Smooth muscle cell (in vitro differentiated cells): ENCODE results near the gene HOXA6. TPM values are rescaled to one million over a fixed set of nuclear protein-coding genes. Genes with fewer than 3 reads are reported as not detected.

Experiments used
- DNase-seq: peaks from one replicate; lab custom pipeline; 2025; ENCODE audit not compliant: unreplicated experiment; lab: John Stamatoyannopoulos, UW
- H2AFZ ChIP-seq: fragments of 200-600 bp; sonication (generic); 2 replicates; pipeline ENCODE4 v1.6.0; 2016; ENCODE audit warnings: antibody characterized with exemption, low read depth, mild to moderate bottlenecking
- H3F3A ChIP-seq: fragments of 200-600 bp; sonication (generic); 2 replicates; pipeline ENCODE4 v1.6.0; 2017; ENCODE audit warnings: antibody characterized with exemption, low read depth
- H3K27ac ChIP-seq: fragments of 200-600 bp; sonication (generic); 2 replicates; pipeline ENCODE4 v1.5.1; 2016; ENCODE audit warnings: low read depth, mild to moderate bottlenecking
- H3K27me3 ChIP-seq: fragments of 200-600 bp; sonication (generic); 2 replicates; pipeline ENCODE4 v1.6.1; 2016; ENCODE audit warnings: low read depth, mild to moderate bottlenecking
- H3K36me3 ChIP-seq: fragments of 200-600 bp; sonication (generic); 2 replicates; pipeline ENCODE4 v1.5.1; 2016; ENCODE audit warnings: low read depth
- H3K4me1 ChIP-seq: fragments of 200-600 bp; sonication (generic); 2 replicates; pipeline ENCODE4 v1.5.1; 2016; ENCODE audit warnings: low read depth
- H3K4me2 ChIP-seq: fragments of 200-600 bp; sonication (generic); 2 replicates; pipeline ENCODE4 v1.6.0; 2016; ENCODE audit warnings: mild to moderate bottlenecking
- H3K4me3 ChIP-seq: fragments of 200-600 bp; sonication (generic); 2 replicates; pipeline ENCODE4 v1.5.1; 2016; ENCODE audit warnings: mild to moderate bottlenecking
- H3K79me2 ChIP-seq: fragments of 200-600 bp; sonication (generic); 2 replicates; pipeline ENCODE4 v1.6.0; 2016; ENCODE audit warnings: low read depth, mild to moderate bottlenecking
- H3K9ac ChIP-seq: fragments of 200-600 bp; sonication (generic); 2 replicates; pipeline ENCODE4 v1.6.0; 2016; ENCODE audit warnings: low read depth
- H3K9me3 ChIP-seq: fragments of 200-600 bp; sonication (generic); replicated peaks from 2 replicates; pipeline ENCODE4 v1.5.1; 2016; ENCODE audit warnings: low read depth
- H4K20me1 ChIP-seq: fragments of 200-600 bp; sonication (generic); 2 replicates; pipeline ENCODE4 v1.6.0; 2016; ENCODE audit warnings: low read depth
- whole genome bisulfite sequencing: methylation state at CpG from one replicate; pipeline ENCODE4 v1.1.7; 2016; ENCODE audit warnings: low lambda C conversion rate; 5-methylcytosine and 5-hydroxymethylcytosine counted together
- polyA plus RNA-seq: library from polyadenylated mRNA; unstranded; fragments of >200 nt; fragmentation: Nextera tagmentation; extraction: Ambion mirVana; gene quantifications from 2 replicates; pipeline ENCODE4 v1.2.1, GENCODE V29; 2016
- total RNA-seq: library from RNA; depleted of rRNA; stranded (reverse); fragments of >200 nt; gene quantifications from 2 replicates; pipeline ENCODE4 v1.2.3, GENCODE V29; 2014
- TF ChIP-seq, protein P1 (sequence below): fragments of 200-600 bp; sonication (generic); IDR thresholded peaks from 2 replicates; pipeline ENCODE4 v1.5.1; 2017; ENCODE audit warnings: borderline replicate concordance, mild to moderate bottlenecking, antibody characterized with exemption; ENCODE audit not compliant: insufficient read depth, poor library complexity, severe bottlenecking

HOXA6 gene
- total and polyA plus RNA-seq, 2 experiments from 2014 or later, result 0.56 to 0.58 TPM

DNA sequence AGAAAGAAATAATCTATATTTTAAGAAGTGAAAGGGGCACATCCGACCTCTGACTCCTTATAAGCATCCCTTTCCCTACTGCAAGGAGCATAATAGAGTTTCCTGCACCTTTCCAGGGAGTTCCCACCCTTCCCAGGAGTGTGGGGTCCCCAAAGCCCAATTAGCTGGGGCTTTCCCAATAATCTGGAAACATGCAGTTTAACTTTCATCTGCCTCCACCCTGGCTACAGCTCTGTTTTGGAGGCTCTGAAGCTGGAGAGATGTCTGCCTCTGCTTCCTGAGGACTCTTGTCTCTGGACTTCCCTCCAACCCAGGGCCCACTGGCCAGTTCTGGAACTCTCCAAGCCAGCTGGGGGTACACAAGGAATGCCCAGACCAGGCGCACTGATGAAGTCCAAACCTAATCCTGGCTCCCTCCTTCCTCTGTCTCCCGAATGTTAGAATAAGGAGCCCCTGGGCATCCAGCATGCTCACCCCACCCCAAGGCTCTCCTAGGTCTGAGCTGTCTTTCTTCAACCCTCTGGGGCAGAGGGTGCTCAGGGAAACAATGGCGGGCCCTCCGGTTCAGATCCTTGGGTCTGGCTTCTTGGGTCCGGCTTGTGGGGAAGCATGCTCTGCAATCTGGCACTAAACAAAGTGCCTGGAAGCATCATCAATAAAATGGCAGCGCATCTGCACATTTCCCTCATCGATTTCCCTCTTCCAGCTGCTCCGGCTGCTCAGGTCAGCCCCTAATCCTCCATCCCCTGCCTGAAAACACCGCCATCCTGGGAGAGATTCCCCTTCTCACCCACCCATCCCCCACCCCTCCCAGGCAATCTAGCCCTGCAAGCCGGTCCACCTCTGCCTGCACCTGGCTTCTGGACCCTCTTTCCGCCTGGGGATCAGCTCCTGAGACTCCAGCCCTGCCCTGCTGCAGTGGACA, 30.4 kb downstream of the HOXA6 start:
- no peaks in the 10 kb centered on the region for H3K36me3 ChIP-seq
- H3K9ac ChIP-seq, result no peak overlapping the region
- TF ChIP-seq, protein P1, sequence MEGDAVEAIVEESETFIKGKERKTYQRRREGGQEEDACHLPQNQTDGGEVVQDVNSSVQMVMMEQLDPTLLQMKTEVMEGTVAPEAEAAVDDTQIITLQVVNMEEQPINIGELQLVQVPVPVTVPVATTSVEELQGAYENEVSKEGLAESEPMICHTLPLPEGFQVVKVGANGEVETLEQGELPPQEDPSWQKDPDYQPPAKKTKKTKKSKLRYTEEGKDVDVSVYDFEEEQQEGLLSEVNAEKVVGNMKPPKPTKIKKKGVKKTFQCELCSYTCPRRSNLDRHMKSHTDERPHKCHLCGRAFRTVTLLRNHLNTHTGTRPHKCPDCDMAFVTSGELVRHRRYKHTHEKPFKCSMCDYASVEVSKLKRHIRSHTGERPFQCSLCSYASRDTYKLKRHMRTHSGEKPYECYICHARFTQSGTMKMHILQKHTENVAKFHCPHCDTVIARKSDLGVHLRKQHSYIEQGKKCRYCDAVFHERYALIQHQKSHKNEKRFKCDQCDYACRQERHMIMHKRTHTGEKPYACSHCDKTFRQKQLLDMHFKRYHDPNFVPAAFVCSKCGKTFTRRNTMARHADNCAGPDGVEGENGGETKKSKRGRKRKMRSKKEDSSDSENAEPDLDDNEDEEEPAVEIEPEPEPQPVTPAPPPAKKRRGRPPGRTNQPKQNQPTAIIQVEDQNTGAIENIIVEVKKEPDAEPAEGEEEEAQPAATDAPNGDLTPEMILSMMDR, result no peak
- no peak for DNase-seq
- H2AFZ ChIP-seq, result no peak overlapping the region
- peaks cover 6% of the 10 kb centered on the region for H4K20me1 ChIP-seq
- no peaks in the 10 kb centered on the region for H3K4me1 ChIP-seq
- H3K4me2 ChIP-seq, result no peak overlapping the region
- 29% methylated on average over 11 of the region's 12 CpGs for WGBS
- no peaks in the 10 kb centered on the region for H3K9me3 ChIP-seq
- H3K4me3 ChIP-seq, result no peak overlapping the region
- H3K27ac ChIP-seq, result no peak overlapping the region
- no peaks in the 10 kb centered on the region for H3K79me2 ChIP-seq
- H3K27me3 ChIP-seq, result peaks cover 100% of the 10 kb centered on the region
- H3F3A ChIP-seq, result no peaks in the 10 kb centered on the region

DNA sequence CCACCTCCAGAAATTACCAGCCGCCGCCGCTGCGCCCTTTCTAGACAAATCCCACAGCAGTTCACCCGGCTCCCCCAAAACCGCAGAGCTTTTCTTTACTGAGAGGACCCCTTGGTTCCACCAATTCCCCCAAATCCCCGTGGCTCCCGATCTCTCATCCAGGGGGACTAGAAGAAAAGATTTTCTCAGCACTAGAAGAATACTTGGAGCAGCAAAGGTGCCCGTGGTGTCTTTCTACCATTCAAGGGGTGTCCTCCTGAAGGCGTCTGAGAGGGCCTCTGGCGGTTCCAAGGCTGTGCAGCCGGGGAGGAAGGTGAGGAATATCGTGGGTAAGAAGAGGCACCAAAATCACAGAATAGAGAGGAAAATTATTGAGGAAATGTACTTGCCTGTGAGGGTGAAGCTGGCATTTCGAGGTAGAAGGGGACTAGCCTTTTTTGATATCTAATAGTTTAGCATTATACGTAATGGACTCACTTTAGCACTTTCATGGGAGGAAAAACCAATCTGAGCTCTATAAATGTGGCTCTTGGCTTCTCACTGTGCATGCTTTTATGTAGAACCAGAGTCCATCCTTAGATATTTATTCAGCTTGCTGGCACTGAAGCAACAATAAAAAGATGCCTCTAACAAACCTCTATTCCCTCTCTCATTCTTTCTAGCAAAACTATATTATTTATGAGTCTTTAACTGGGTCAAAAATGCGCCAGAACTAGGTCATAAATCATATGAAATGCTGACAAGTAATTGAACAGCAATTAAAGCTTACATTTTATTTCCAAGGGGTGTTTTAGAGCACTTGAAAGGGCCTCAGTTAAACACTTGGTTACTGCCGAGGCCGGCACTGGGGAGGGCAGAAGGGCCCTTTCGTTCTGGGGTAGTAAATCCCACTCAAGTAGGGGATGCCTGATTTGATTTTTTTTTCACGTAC, 31.3 kb downstream of the HOXA6 start:
- Histone ChIP-seq H3K9me3 (no peaks in the 10 kb centered on the region), H3K4me1 (no peaks in the 10 kb centered on the region), H3K27me3 (peaks cover 100% of the 10 kb centered on the region), H3K9ac (no peak overlapping the region), H4K20me1 (peaks cover 6% of the 10 kb centered on the region), H3F3A (no peaks in the 10 kb centered on the region), H2AFZ (no peak overlapping the region), H3K36me3 (no peaks in the 10 kb centered on the region), H3K79me2 (no peaks in the 10 kb centered on the region), H3K27ac (no peak overlapping the region), H3K4me3 (peak overlapping the region; percentile 23), H3K4me2 (peak overlapping the region; percentile 79)
- WGBS, result 23% methylated on average over 20 of the region's 20 CpGs
- no peak for DNase-seq
- TF ChIP-seq, protein P1, result no peak

DNA sequence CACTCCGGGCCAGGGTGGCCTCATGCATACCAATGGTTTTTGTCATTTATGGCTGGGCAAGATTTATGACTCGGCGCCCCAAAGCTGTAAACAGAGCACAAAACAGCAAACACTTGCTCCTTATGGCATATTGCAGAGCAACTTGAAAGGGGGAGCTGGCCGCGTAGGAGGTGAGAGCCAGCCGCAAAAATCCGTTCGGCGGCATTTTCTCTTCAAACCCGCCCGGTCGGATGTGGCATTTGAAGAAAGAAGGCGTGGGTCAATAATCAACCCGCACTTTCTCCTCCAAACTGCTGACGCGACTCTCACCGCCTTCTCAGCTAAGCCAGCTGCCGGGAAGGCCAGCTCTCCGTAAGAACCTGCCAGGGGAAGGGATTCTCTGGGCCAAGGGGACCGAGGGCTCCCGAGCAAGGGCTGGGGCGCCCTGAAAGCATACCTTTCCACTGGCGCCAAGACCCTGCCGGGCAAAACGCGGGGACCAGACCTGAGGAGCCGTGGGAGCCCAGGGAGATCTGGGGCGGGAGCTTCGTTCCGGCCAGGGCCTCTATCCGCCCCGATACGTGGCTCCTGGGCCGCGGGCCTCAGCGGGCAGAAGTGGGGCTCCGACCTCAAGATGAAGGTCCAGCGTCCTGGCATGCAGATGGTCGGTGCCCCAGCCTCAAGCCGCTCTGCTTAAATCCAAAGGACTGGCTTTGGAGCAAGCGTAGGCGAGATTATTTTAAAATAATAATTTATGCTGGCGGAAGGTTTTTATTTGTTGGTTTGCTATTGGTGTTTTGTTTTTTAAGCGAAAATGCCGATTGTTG, 32.1 kb downstream of the HOXA6 start:
- H3K27ac ChIP-seq, result no peak overlapping the region
- peaks cover 100% of the 10 kb centered on the region for H3K27me3 ChIP-seq

More for the DNA sequence above, 32.1 kb downstream of the HOXA6 start:
- H3K9me3 ChIP-seq, result no peaks in the 10 kb centered on the region
- no peak overlapping the region for H2AFZ ChIP-seq
- peak overlapping the region; percentile 79 for H3K4me2 ChIP-seq
- no peaks in the 10 kb centered on the region for H3K36me3 ChIP-seq
- H3K79me2 ChIP-seq, result no peaks in the 10 kb centered on the region
- TF ChIP-seq, protein P1, result no peak
- H3K9ac ChIP-seq, result no peak overlapping the region
- H3F3A ChIP-seq, result no peaks in the 10 kb centered on the region
- peaks cover 6% of the 10 kb centered on the region for H3K4me1 ChIP-seq
- WGBS, result 4% methylated on average over 45 of the region's 45 CpGs
- DNase-seq, result no peak
- peak overlapping the region; percentile 23 for H3K4me3 ChIP-seq
- peaks cover 11% of the 10 kb centered on the region for H4K20me1 ChIP-seq
